B cell (primary cell): ENCODE measurements around the gene MGA. TPM values are rescaled to one million over a fixed set of nuclear protein-coding genes. Genes with fewer than 3 reads are reported as not detected.

Experiments
- ATAC-seq: fragments of 200-7000 bp; cut with Tn5 transposase; one replicate; pipeline ENCODE4 v1.10.0; 2021; ENCODE audit warnings: low read depth, mild to moderate bottlenecking, moderate number of reproducible peaks, moderate library complexity
- CTCF ChIA-PET: fragments of 350-600 bp; sonication (Branson Sonifier 250); formaldehyde crosslinking; loops from one replicate; lab custom pipeline; 2021; ENCODE audit warnings: antibody characterized with exemption, inconsistent platforms; lab: Charles Lee
- POLR2A ChIA-PET: fragments of 350-600 bp; sonication (Branson Sonifier 250); formaldehyde crosslinking; loops from one replicate; lab custom pipeline; 2021; ENCODE audit warnings: antibody characterized with exemption; lab: Charles Lee
- DNase-seq: peaks from one replicate; pipeline ENCODE4 v3.0.0; 2013
- H2AFZ ChIP-seq: 2 replicates; pipeline ENCODE4 v1.6.1; 2012; ENCODE audit warnings: mild to moderate bottlenecking, low read depth, low read length; ENCODE audit not compliant: insufficient read depth, poor library complexity, severe bottlenecking
- H3K27ac ChIP-seq, 2 donors: 1 replicate in 1 of 2; 2 replicates in 1 of 2; pipeline ENCODE4 v1.5.1; 2012 to 2013; ENCODE audit warnings: low read length in 2 of 2, mild to moderate bottlenecking in 2 of 2, moderate library complexity in 1 of 2
- H3K27me3 ChIP-seq, 4 experiments: fragments of 200-600 bp in 1 of 4; sonication (generic) in 1 of 4; replicated peaks in 1 of 4; 1 replicate in 2 of 4; 2 replicates in 2 of 4; pipeline versions ENCODE4 v1.6.1 to v1.7.0; 2013 to 2016; ENCODE audit warnings: low read length in 3 of 4, mild to moderate bottlenecking in 2 of 4, mixed read lengths in 1 of 4, moderate library complexity in 1 of 4; ENCODE audit not compliant: insufficient read depth in 4 of 4, control insufficient read depth in 3 of 4; ENCODE audit errors: control extremely low read depth in 1 of 4
- H3K36me3 ChIP-seq, 2 experiments: replicated peaks in 1 of 2; 1 replicate in 1 of 2; 2 replicates in 1 of 2; pipeline versions ENCODE4 v1.6.1 to v1.7.1; 2013; ENCODE audit warnings: low read length in 1 of 2; ENCODE audit not compliant: insufficient read depth in 2 of 2, control insufficient read depth in 1 of 2; ENCODE audit errors: control extremely low read depth in 1 of 2, extremely low read depth in 1 of 2
- H3K4me1 ChIP-seq, 2 donors: fragments of 200-600 bp in 1 of 2; sonication (generic) in 1 of 2; 1 replicate in 1 of 2; 2 replicates in 1 of 2; pipeline versions ENCODE4 v1.5.1 to v1.6.1; 2013 to 2017; ENCODE audit warnings: low read length in 2 of 2; ENCODE audit not compliant: control insufficient read depth in 2 of 2, insufficient read depth in 2 of 2
- H3K4me2 ChIP-seq: replicated peaks from 2 replicates; pipeline ENCODE3; 2012; ENCODE audit warnings: mild to moderate bottlenecking, low read depth, low read length; ENCODE audit not compliant: poor library complexity, severe bottlenecking
- H3K4me3 ChIP-seq, 5 experiments: fragments of 200-600 bp in 1 of 5; sonication (generic) in 1 of 5; 1 replicate in 3 of 5; 2 replicates in 2 of 5; pipeline versions ENCODE4 v1.5.1 to v1.7.0; 2011 to 2016; ENCODE audit warnings: low read length in 4 of 5, mild to moderate bottlenecking in 4 of 5, low read depth in 2 of 5, control low read depth in 1 of 5, moderate library complexity in 1 of 5; ENCODE audit not compliant: insufficient read depth in 1 of 5; ENCODE audit errors: control extremely low read depth in 1 of 5, extremely low read depth in 1 of 5
- H3K79me2 ChIP-seq: fragments of 200-600 bp; sonication (generic); one replicate; pipeline ENCODE4 v1.6.0; 2016; ENCODE audit warnings: low read length; ENCODE audit not compliant: control insufficient read depth, insufficient read depth
- H3K9ac ChIP-seq: fragments of 200-600 bp; sonication (generic); 2 replicates; pipeline ENCODE4 v1.6.1; 2017; ENCODE audit warnings: mild to moderate bottlenecking, low read length, moderate library complexity
- H3K9me3 ChIP-seq, 3 donors: one replicate each; pipeline versions ENCODE4 v1.6.1 to v1.7.1; 2013; ENCODE audit warnings: low read length in 2 of 3; ENCODE audit not compliant: control insufficient read depth in 2 of 3, insufficient read depth in 1 of 3; ENCODE audit errors: control extremely low read depth in 1 of 3
- H4K20me1 ChIP-seq: 2 replicates; pipeline ENCODE4 v1.6.0; 2012; ENCODE audit warnings: mild to moderate bottlenecking, low read length; ENCODE audit not compliant: insufficient read depth, control insufficient read depth, poor library complexity, severe bottlenecking
- H3K27ac Mint-ChIP-seq: one replicate; pipeline ENCODE4 v1.8.0; 2021; ENCODE audit warnings: mixed read lengths
- H3K27me3 Mint-ChIP-seq: one replicate; pipeline ENCODE4 v1.8.0; 2021; ENCODE audit warnings: mixed read lengths
- H3K4me1 Mint-ChIP-seq: one replicate; pipeline ENCODE4 v1.8.0; 2021; ENCODE audit warnings: mixed read lengths
- H3K4me3 Mint-ChIP-seq: one replicate; pipeline ENCODE4 v1.8.0; 2021; ENCODE audit warnings: mixed read lengths
- H3K9me3 Mint-ChIP-seq: one replicate; pipeline ENCODE4 v1.8.0; 2022; ENCODE audit warnings: mixed read lengths; ENCODE audit not compliant: insufficient read depth
- EZH2 ChIP-seq: IDR thresholded peaks from 2 replicates; pipeline ENCODE4 v1.6.1; 2012; ENCODE audit warnings: borderline replicate concordance, low read depth, mild to moderate bottlenecking, moderate library complexity, low read length; ENCODE audit not compliant: insufficient read depth, poor library complexity, severe bottlenecking
- WGBS: methylation state at CpG from one replicate; pipeline ENCODE4 v1.1.5; 2013; ENCODE audit warnings: missing lambda C conversion rate; ENCODE audit not compliant: insufficient coverage; 5-methylcytosine and 5-hydroxymethylcytosine counted together
- intact Hi-C: fragments of 100-400 bp; cut with micrococcal nuclease; formaldehyde crosslinking; loops from one replicate; pipeline ENCODE4 v1.10.0; 2022
- polyA plus RNA-seq: library from polyadenylated mRNA; depleted of rRNA; stranded (reverse); fragments of >200 nt; gene quantifications from 2 replicates; pipeline ENCODE4 v1.2.3, GENCODE V29; 2012
- total RNA-seq, 2 donors: library from RNA; stranded (reverse); fragments of 120-200 nt in 1 of 2; gene quantifications; 1 replicate in 1 of 2; 2 replicates in 1 of 2; pipeline versions ENCODE4 v1.2.3 to v1.2.4, GENCODE V29; 2013 to 2022
- TF ChIP-seq, protein P1 (sequence below): fragments of 200-600 bp; IDR thresholded peaks from one replicate; pipeline ENCODE4 v1.8.0; 2022; ENCODE audit warnings: antibody characterized with exemption, mild to moderate bottlenecking

MGA gene
- total and polyA plus RNA-seq, 2 donors (not counting 1 experiment from before 2014, with no cell fraction given) = 5.4 to 79.7 TPM

DNA sequence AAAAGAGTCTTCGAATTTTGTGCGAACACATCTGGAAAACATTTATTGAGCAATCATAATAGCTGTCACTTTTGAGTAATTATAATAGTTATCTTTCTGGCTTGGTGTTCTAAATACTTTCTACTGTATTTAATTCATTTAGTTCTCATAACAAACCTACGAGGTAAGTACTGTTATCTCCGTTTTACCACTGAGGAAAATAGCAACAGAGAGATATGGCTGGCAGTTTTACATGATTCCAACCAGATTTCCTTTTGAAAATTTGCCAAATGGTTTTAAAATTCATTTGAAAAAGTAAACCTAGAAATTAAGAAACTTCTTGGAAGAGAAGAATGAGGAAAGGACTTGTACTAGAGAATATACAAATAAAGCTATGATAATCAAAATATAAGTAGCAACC, 37.3 kb upstream of the MGA start:
- Mint-ChIP-seq H3K27me3 (no peaks in the 10 kb centered on the region), H3K27ac (no peak overlapping the region), H3K4me3 (peak overlapping the region; percentile 6), H3K4me1 (peaks cover 14% of the 10 kb centered on the region), H3K9me3 (peaks cover 3% of the 10 kb centered on the region)
- intact Hi-C loops = loop anchor here (5.0 kb wide), 1 partner anchor 66 kb away; the partner anchor contains the start of gene TYRO3
- ATAC-seq (no peak), DNase-seq (no peak)
- Histone ChIP-seq H3K79me2 (no peaks in the 10 kb centered on the region), H3K36me3 (no peaks in the 10 kb centered on the region), H2AFZ (no peak overlapping the region), H3K9ac (no peak overlapping the region), H3K9me3 (peaks cover 0 to 18% (median 3%) of the 10 kb centered on the region in 3 donors), H3K4me3 (no peak overlapping the region), H4K20me1 (no peaks in the 10 kb centered on the region), H3K4me1 (peaks cover 15 to 17% of the 10 kb centered on the region in 2 donors), H3K27me3 (no peaks in the 10 kb centered on the region), H3K27ac (no peak overlapping the region), H3K4me2 (no peak overlapping the region)
- CTCF ChIA-PET = no interaction called here
- WGBS = no CpG with 5 or more reads among the region's 4 CpGs
- POLR2A ChIA-PET = no interaction called here
- no peak for TF ChIP-seq EZH2
- TF ChIP-seq, protein P1, sequence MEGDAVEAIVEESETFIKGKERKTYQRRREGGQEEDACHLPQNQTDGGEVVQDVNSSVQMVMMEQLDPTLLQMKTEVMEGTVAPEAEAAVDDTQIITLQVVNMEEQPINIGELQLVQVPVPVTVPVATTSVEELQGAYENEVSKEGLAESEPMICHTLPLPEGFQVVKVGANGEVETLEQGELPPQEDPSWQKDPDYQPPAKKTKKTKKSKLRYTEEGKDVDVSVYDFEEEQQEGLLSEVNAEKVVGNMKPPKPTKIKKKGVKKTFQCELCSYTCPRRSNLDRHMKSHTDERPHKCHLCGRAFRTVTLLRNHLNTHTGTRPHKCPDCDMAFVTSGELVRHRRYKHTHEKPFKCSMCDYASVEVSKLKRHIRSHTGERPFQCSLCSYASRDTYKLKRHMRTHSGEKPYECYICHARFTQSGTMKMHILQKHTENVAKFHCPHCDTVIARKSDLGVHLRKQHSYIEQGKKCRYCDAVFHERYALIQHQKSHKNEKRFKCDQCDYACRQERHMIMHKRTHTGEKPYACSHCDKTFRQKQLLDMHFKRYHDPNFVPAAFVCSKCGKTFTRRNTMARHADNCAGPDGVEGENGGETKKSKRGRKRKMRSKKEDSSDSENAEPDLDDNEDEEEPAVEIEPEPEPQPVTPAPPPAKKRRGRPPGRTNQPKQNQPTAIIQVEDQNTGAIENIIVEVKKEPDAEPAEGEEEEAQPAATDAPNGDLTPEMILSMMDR = no peak

DNA sequence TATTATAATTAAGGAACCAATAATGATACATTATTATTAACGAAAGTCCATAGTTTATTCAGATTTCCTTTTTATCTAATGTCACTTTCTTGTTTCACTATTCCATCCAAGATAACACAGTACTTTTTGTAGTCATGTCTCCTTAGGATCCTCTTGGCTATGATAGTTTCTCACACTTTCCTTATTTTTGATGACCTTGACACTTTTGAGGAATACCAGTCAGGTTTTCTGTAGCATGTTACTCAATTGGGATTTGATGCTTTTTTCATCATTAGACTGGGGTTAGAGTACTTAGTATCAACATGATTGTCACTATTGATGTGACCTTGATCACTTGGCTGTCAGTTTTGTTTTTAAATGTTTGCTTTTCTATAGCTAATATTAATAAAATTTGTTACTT, 33.0 kb upstream of the MGA start:
- intact Hi-C loops = no loop called here
- no peaks in the 10 kb centered on the region for H3K27me3 Mint-ChIP-seq
- CTCF ChIA-PET = interaction anchor here (0.6 to 1.7 kb wide), 4 partner anchors 14 to 41 kb away, joined by 3 to 8 read pairs (median 5); no protein-coding TSS in a partner anchor

More for the DNA sequence above, 33.0 kb upstream of the MGA start:
- no peak overlapping the region for H3K9ac ChIP-seq
- peaks cover 6% of the 10 kb centered on the region for H3K4me1 Mint-ChIP-seq
- no peak overlapping the region for H3K27ac Mint-ChIP-seq
- H3K27me3 ChIP-seq = no peaks in the 10 kb centered on the region
- no peak overlapping the region for H2AFZ ChIP-seq
- H3K4me1 ChIP-seq = peaks cover under 1 to 6% of the 10 kb centered on the region in 2 donors
- H3K4me3 Mint-ChIP-seq = no peak overlapping the region
- TF ChIP-seq EZH2 = no peak
- TF ChIP-seq, protein P1 = no peak
- no peaks in the 10 kb centered on the region for H3K9me3 Mint-ChIP-seq
- DNase-seq (no peak), ATAC-seq (no peak)
- H4K20me1 ChIP-seq = no peaks in the 10 kb centered on the region
- POLR2A ChIA-PET = no interaction called here
- H3K4me2 ChIP-seq = no peak overlapping the region
- no peaks in the 10 kb centered on the region for H3K79me2 ChIP-seq
- WGBS = no CpG with 5 or more reads among the region's 1 CpG
- H3K27ac ChIP-seq = no peak overlapping the region
- no peaks in the 10 kb centered on the region for H3K9me3 ChIP-seq
- H3K36me3 ChIP-seq = no peaks in the 10 kb centered on the region
- no peak overlapping the region for H3K4me3 ChIP-seq
